Thyroid gland (tissue), 4 donors: ENCODE data around the gene MKI67.

Experiments used
- POLR2A ChIP-seq, 2 donors: fragments of 450-650 bp; IDR thresholded peaks; one replicate each; pipeline ENCODE4 v1.6.1; 2017; ENCODE audit warnings: antibody characterized with exemption in 2 of 2, mild to moderate bottlenecking in 2 of 2, moderate library complexity in 1 of 2
- TF ChIP-seq, protein P1 (sequence below), 6 experiments: fragments of 200-600 bp in 3 of 6; fragments of 450-650 bp in 3 of 6; sonication (generic) in 3 of 6; IDR thresholded peaks; one replicate each; pipeline ENCODE4 v1.5.1; 2016 to 2019; ENCODE audit warnings: antibody characterized with exemption in 6 of 6, mild to moderate bottlenecking in 2 of 6, inconsistent platforms in 1 of 6, moderate library complexity in 1 of 6

DNA sequence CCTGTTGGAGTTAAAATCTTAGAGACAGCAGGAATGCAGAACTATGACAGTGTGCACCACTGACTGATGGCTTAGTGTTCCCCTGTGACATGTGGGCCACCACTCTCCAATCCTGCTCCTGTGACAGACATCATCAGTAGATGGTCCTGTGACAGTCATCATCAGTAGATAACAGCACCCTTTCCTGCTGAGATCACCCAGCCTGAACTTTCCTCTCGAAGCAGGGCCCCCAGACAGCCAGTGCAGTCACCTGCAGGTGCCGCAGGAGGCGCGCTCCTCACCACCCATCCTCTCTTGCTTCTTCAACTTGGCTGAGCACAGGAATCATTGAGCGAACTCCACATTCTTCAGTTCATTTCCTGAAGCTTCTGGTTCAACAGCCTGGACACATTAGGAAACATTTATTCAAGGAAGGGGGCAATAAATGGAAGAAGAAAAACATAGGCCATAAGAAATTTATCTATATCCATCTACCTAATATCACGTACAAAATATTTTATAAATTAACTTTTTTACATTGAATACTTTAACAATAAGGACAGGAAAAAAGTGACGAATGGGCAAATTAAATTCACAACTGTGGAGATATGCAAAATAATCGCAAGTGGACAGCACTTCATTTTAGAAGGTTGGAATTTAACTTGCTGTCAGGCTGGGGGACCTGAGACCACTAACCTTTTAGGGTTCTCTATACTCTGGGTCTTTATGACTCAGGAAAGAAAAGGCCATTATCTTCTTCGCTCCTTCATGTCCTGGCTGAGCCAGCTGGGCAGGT is 32.0 kb upstream of the MKI67 start:
- TF ChIP-seq, protein P1, sequence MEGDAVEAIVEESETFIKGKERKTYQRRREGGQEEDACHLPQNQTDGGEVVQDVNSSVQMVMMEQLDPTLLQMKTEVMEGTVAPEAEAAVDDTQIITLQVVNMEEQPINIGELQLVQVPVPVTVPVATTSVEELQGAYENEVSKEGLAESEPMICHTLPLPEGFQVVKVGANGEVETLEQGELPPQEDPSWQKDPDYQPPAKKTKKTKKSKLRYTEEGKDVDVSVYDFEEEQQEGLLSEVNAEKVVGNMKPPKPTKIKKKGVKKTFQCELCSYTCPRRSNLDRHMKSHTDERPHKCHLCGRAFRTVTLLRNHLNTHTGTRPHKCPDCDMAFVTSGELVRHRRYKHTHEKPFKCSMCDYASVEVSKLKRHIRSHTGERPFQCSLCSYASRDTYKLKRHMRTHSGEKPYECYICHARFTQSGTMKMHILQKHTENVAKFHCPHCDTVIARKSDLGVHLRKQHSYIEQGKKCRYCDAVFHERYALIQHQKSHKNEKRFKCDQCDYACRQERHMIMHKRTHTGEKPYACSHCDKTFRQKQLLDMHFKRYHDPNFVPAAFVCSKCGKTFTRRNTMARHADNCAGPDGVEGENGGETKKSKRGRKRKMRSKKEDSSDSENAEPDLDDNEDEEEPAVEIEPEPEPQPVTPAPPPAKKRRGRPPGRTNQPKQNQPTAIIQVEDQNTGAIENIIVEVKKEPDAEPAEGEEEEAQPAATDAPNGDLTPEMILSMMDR (IDR thresholded peaks at IDR 0.05) = no peak
- no peak for TF ChIP-seq POLR2A (IDR thresholded peaks at IDR 0.05)
